ENCODE data around the gene ANKLE1.

Gene ANKLE1

GRCh38 chr19:17305216-17305516 is 23.5 kb downstream of the ANKLE1 start:
- DNase-seq (ENCODE audit: low read depth in 4 of 4, low spot score in 1 of 4): no peak

GRCh38 chr19:17305517-17306284 is 24.0 kb downstream of the ANKLE1 start, which contains the start of gene MRPL34:
Gene MRPL34 (plus strand): TSS chr19:17305872. CDS start chr19:17305893, 21 bp downstream.
- peak; percentile 79 to 94 (median 85) for DNase-seq (ENCODE audit: low read depth in 4 of 4, low spot score in 1 of 4)

GRCh38 chr19:17306285-17306714 is 24.6 kb downstream of the ANKLE1 start:
- DNase-seq (ENCODE audit: low read depth in 4 of 4, low spot score in 1 of 4): no peak

- no peak for DNase-seq (ENCODE audit: low read depth in 4 of 4, low spot score in 1 of 4)
Observed at GRCh38 chr19:17307876-17308377, 26.2 kb downstream of the ANKLE1 start.

GRCh38 chr19:17309198-17309964 is 27.7 kb downstream of the ANKLE1 start, which contains the start of gene DDA1:
Gene DDA1 (plus strand): TSS chr19:17309563. CDS start chr19:17309655, 92 bp downstream.
- DNase-seq (ENCODE audit: low read depth in 4 of 4, low spot score in 1 of 4): peak; percentile 94 to 100 (median 98)

GRCh38 chr19:17309965-17310461 is 28.3 kb downstream of the ANKLE1 start:
- no peak for DNase-seq (ENCODE audit: low read depth in 4 of 4, low spot score in 1 of 4)

- DNase-seq (ENCODE audit: low read depth in 4 of 4, low spot score in 1 of 4): no peak
Observed at GRCh38 chr19:17311455-17312188, 29.9 kb downstream of the ANKLE1 start.

- DNase-seq (ENCODE audit: low read depth in 4 of 4, low spot score in 1 of 4): no peak
Observed at GRCh38 chr19:17312189-17313113, 30.8 kb downstream of the ANKLE1 start.

GRCh38 chr19:17314007-17314593 is 32.4 kb downstream of the ANKLE1 start:
- no peak for DNase-seq (ENCODE audit: low read depth in 4 of 4, low spot score in 1 of 4)

- no peak for DNase-seq (ENCODE audit: low read depth in 4 of 4, low spot score in 1 of 4)
Observed at GRCh38 chr19:17318966-17319365, 37.3 kb downstream of the ANKLE1 start.

- DNase-seq (ENCODE audit: low read depth in 4 of 4, low spot score in 1 of 4): no peak
Observed at GRCh38 chr19:17319473-17320238, 38.0 kb downstream of the ANKLE1 start.

- no peak for DNase-seq (ENCODE audit: low read depth in 4 of 4, low spot score in 1 of 4)
Observed at GRCh38 chr19:17320435-17320834, 38.7 kb downstream of the ANKLE1 start.

GRCh38 chr19:17321655-17322489 is 40.2 kb downstream of the ANKLE1 start:
- no peak for DNase-seq (ENCODE audit: low read depth in 4 of 4, low spot score in 1 of 4)

GRCh38 chr19:17322854-17323253 is 41.2 kb downstream of the ANKLE1 start:
- no peak for DNase-seq (ENCODE audit: low read depth in 4 of 4, low spot score in 1 of 4)

- DNase-seq (ENCODE audit: low read depth in 4 of 4, low spot score in 1 of 4): no peak
Observed at GRCh38 chr19:17323300-17323963, 41.7 kb downstream of the ANKLE1 start.

GRCh38 chr19:17323964-17324332 is 42.2 kb downstream of the ANKLE1 start:
- no peak for DNase-seq (ENCODE audit: low read depth in 4 of 4, low spot score in 1 of 4)

GRCh38 chr19:17324357-17325114 is 42.8 kb downstream of the ANKLE1 start:
- DNase-seq (ENCODE audit: low read depth in 4 of 4, low spot score in 1 of 4): no peak
